NB4 (cell line): ENCODE data around the gene CUEDC2.

ENCODE experiments used
- MYC ChIP-seq: IDR thresholded peaks from 2 replicates; pipeline ENCODE4 v1.6.1; 2011; ENCODE audit warnings: low read depth, low read length
- POLR2A ChIP-seq: IDR thresholded peaks from 2 replicates; pipeline ENCODE4 v1.6.1; 2011; ENCODE audit warnings: mild to moderate bottlenecking; ENCODE audit not compliant: insufficient read length; ENCODE audit errors: extremely low read depth
- TF ChIP-seq, protein P1 (sequence below): IDR thresholded peaks from one replicate; pipeline ENCODE4 v1.5.1; 2012; ENCODE audit warnings: low read depth, low read length

DNA sequence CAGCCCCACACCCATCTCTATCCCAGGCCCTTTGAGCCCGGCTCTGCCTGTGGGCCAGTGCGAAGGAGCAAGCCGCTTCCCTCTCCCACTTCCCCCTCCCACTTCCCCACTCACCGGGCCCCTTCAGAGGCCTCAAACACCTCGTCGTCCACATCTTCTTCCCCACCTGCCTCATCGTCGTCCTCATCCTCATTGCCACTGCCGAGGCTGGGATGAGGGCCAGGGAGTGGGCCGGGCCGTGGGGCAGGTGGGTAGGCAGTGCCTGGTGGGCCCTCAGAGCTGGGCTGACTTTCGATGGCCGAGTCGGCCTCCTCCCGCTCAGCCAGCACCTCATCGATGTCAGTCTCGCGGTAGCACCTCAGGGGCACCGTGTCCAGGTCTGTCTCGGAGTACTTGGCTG, 17.6 kb downstream of the CUEDC2 start:
- TF ChIP-seq, protein P1, sequence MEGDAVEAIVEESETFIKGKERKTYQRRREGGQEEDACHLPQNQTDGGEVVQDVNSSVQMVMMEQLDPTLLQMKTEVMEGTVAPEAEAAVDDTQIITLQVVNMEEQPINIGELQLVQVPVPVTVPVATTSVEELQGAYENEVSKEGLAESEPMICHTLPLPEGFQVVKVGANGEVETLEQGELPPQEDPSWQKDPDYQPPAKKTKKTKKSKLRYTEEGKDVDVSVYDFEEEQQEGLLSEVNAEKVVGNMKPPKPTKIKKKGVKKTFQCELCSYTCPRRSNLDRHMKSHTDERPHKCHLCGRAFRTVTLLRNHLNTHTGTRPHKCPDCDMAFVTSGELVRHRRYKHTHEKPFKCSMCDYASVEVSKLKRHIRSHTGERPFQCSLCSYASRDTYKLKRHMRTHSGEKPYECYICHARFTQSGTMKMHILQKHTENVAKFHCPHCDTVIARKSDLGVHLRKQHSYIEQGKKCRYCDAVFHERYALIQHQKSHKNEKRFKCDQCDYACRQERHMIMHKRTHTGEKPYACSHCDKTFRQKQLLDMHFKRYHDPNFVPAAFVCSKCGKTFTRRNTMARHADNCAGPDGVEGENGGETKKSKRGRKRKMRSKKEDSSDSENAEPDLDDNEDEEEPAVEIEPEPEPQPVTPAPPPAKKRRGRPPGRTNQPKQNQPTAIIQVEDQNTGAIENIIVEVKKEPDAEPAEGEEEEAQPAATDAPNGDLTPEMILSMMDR, result no peak
- TF ChIP-seq MYC (no peak), POLR2A (no peak)
